AG04449 (cell line): ENCODE data around the gene CLVS2.

Source experiments
- CTCF ChIA-PET: fragments of 350-600 bp; formaldehyde crosslinking; extraction: SDS; loops from one replicate; lab custom pipeline; 2021; ENCODE audit warnings: antibody characterized with exemption; lab: Yijun Ruan, JAX
- POLR2A ChIA-PET: fragments of 400-600, 350-600 bp; formaldehyde crosslinking; extraction: SDS; loops from one replicate; lab custom pipeline; 2020; ENCODE audit warnings: antibody characterized with exemption, inconsistent platforms; lab: Yijun Ruan, JAX
- DNase-seq: peaks from one replicate; pipeline ENCODE4 v3.0.0-alpha.2; 2010; ENCODE audit warnings: low read depth, low spot score
- H3K4me3 ChIP-seq: 2 replicates; pipeline ENCODE4 v1.5.1; 2011; ENCODE audit warnings: low read depth, mild to moderate bottlenecking, control low read depth, low read length
- TF ChIP-seq, protein P1 (sequence below): IDR thresholded peaks from one replicate; pipeline ENCODE4 v1.5.1; 2011; ENCODE audit warnings: mild to moderate bottlenecking, moderate library complexity, low read length, control low read depth, inconsistent platforms; ENCODE audit not compliant: insufficient read depth; ENCODE audit errors: missing control alignments

Gene CLVS2

DNA sequence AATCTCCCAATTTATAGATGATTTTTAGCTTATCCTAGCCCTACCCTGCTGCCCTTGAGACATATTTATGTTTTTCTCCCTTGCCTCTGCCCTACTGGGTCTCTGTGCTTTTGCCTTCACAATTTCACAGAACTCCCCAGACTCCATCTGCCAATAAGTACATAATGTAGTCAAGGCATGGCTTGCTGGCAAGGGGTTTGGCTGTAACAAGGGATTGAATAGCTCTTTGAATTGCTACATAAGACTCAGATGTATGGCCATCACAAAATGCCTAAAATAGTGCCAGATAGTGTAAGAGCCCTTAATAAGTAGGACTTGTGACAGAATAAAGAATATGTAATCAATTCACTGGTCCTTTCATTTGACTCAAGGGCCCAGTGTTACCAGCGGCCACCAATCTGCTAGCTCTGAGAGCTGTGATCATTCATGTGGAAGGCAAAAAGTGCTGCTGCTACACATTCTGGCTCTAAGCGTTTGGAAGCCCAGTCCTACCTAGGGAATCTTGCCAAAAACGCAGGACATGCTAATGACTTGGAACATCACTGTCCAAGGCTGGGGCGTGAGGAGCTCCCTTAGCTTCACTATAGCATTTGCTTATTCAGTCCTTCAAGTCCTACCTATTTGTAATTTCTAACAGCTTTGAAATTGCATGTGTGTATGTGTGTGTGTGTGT lies 20.5 kb downstream of the CLVS2 start:
- POLR2A ChIA-PET, result no interaction called here
- TF ChIP-seq, protein P1, sequence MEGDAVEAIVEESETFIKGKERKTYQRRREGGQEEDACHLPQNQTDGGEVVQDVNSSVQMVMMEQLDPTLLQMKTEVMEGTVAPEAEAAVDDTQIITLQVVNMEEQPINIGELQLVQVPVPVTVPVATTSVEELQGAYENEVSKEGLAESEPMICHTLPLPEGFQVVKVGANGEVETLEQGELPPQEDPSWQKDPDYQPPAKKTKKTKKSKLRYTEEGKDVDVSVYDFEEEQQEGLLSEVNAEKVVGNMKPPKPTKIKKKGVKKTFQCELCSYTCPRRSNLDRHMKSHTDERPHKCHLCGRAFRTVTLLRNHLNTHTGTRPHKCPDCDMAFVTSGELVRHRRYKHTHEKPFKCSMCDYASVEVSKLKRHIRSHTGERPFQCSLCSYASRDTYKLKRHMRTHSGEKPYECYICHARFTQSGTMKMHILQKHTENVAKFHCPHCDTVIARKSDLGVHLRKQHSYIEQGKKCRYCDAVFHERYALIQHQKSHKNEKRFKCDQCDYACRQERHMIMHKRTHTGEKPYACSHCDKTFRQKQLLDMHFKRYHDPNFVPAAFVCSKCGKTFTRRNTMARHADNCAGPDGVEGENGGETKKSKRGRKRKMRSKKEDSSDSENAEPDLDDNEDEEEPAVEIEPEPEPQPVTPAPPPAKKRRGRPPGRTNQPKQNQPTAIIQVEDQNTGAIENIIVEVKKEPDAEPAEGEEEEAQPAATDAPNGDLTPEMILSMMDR, result no peak
- no peak overlapping the region for H3K4me3 ChIP-seq
- CTCF ChIA-PET, result no interaction called here
- DNase-seq, result no peak

DNA sequence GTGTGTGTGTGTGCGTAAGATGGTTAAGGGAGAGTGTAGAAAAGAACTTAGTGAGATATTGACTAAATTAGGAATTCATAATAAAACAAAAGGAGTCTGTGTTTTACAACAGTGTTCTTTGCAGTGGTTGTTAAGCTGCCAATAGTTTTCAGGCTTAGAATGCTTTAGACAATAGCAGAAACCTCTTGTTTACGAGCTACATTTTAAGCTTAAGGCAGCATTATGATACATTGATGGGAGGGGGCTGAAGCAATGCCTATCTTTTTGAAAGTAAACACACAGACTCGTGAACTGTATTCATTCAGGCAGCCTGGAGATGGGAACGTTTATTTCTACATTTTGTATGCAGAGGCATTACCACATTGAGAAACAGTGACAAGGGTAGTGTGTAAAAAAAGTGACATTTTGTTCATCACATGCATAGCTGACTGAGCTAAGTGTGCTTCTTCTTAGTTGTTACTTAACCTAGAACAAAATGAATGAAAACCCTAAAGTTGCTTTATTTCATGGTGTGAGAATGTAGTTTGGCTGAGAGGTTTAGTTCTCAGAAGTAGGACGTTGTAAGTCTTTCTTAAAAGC lies 21.2 kb downstream of the CLVS2 start:
- ChIA-PET POLR2A (no interaction called here), CTCF (no interaction called here)
- TF ChIP-seq, protein P1, result no peak
- no peak overlapping the region for H3K4me3 ChIP-seq
- no peak for DNase-seq

DNA sequence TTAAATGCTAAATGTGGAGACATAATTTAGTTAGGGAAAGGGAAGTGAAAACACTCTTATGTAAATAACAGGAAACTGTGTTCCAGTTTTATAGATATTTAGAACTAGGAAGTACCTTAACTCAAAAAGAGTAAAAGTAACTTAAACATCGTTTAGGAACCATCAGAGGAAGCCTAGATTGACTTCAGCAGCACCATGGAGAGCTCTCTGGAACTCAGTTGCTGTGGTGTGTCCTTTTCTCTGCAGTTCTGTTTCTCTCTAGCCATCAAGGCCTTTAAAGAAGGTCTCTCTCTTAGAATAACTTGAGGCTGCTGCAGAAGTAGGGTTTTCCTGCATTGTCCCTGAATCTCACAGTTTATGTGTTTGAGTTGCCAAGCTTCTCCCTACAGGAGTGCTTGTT lies 26.9 kb downstream of the CLVS2 start:
- no peak overlapping the region for H3K4me3 ChIP-seq
- ChIA-PET POLR2A (no interaction called here), CTCF (no interaction called here)
- no peak for DNase-seq
- TF ChIP-seq, protein P1, result no peak

DNA sequence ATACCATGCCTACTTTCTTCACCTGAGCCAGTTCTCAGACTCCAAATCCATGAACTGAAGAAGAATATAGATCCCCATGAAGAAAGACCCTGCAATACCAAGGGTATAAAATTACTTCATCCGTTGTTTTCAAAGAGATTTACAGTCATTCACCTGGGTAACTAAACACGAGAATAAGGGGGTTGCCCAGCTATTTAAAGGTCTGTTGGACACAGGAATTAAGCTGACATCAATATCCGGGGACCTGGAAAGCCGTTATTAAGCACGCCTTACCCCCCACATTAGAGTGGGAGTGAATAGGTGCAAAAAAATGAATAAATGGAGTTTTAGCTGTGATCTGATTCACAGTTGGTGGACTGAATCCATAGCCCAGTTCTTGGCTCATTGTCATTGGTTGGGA lies 28.9 kb downstream of the CLVS2 start:
- no peak overlapping the region for H3K4me3 ChIP-seq
- ChIA-PET POLR2A (no interaction called here), CTCF (no interaction called here)
- no peak for DNase-seq
- TF ChIP-seq, protein P1, result no peak

DNA sequence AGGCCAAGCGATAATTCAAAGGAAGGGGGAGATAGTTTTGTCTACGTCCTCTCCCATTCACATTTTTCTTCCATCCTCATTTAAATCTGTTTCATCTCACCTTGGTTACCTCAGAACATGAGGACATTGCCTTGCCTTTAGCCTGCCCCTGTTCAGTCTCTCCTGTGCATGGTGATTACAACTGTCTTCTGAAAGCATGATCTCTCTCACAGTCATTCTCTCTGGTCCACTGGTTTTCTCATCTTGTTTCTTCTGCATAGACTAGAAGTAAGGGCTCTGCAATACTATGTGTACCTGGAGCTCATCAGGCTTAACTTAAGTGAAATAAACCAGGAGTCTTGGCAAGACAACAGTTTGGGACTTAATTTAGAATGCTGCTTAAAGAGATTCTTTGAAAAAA lies 31.4 kb downstream of the CLVS2 start:
- CTCF ChIA-PET, result no interaction called here
- TF ChIP-seq, protein P1, result no peak
- H3K4me3 ChIP-seq, result no peak overlapping the region
- no peak for DNase-seq
- POLR2A ChIA-PET, result no interaction called here

DNA sequence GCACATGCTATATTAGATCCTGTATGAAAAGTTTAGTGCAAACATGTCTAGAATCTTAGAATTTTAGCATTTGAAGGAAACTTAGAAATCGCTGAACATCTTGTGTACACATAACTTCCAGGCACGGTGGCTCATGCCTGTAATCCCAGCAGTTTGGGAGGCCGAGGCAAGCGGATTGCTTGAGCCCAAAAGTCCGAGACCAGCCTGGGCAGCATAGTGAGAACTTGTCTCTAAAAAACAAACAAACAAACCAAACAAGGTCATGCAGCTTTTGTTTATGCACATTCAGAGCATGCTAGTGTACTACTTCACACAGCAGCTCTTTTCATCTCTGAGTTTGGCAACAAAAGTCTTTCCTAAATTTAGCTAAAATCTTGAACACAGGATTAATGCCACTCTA lies 32.2 kb downstream of the CLVS2 start:
- H3K4me3 ChIP-seq, result no peak overlapping the region
- CTCF ChIA-PET, result no interaction called here
- POLR2A ChIA-PET, result no interaction called here
- no peak for DNase-seq
- TF ChIP-seq, protein P1, result no peak
